ENCODE data around the gene KLHDC4. TPM values are rescaled to one million over a fixed set of nuclear protein-coding genes. Genes with fewer than 3 reads are reported as not detected.
A peak's percentile ranks its signal among the peaks of the same experiment; 100 is the strongest.

The KLHDC4 gene
- total RNA-seq, 1 donor from 2014 or later = 43.4 TPM

DNA sequence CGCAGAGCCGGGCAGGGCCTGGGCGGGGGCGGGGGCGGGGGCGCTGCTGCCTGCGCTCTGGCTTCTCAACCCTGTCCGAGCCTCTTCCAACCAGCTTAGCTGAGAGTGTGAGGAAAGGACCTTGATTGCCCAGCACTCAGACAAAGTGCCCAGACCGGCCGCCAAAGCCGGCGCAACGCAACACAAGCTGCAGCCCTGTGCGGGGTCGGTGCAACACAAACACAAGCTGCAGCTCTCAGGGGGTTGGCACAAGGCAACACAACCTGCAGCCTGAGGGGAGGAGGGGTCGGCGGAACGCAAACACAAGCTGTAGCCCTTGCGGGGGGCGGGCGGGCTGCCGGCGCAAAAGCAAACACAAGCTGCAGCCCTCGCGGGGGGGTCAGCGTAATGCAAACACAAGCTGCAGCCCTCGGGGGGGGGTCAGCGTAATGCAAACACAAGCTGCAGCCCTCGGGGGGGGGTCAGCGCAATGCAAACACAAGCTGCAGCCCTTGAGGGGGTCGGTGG is 60.0 kb downstream of the KLHDC4 start:
- Mint-ChIP-seq H3K36me3 (ENCODE audit: low read depth, unreplicated experiment) (peaks cover 17% of the 10 kb centered on the region), H3K9me3 (ENCODE audit: unreplicated experiment) (no peaks in the 10 kb centered on the region), H3K27me3 (ENCODE audit: unreplicated experiment) (peaks cover 10% of the 10 kb centered on the region), H3K4me1 (ENCODE audit: unreplicated experiment) (peaks cover 11% of the 10 kb centered on the region), H3K4me3 (ENCODE audit: unreplicated experiment) (no peak overlapping the region), H3K27ac (ENCODE audit: unreplicated experiment) (no peak overlapping the region)
- TF ChIP-seq, protein P1, sequence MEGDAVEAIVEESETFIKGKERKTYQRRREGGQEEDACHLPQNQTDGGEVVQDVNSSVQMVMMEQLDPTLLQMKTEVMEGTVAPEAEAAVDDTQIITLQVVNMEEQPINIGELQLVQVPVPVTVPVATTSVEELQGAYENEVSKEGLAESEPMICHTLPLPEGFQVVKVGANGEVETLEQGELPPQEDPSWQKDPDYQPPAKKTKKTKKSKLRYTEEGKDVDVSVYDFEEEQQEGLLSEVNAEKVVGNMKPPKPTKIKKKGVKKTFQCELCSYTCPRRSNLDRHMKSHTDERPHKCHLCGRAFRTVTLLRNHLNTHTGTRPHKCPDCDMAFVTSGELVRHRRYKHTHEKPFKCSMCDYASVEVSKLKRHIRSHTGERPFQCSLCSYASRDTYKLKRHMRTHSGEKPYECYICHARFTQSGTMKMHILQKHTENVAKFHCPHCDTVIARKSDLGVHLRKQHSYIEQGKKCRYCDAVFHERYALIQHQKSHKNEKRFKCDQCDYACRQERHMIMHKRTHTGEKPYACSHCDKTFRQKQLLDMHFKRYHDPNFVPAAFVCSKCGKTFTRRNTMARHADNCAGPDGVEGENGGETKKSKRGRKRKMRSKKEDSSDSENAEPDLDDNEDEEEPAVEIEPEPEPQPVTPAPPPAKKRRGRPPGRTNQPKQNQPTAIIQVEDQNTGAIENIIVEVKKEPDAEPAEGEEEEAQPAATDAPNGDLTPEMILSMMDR (IDR thresholded peaks at IDR 0.05; ENCODE audit: unreplicated experiment) = no peak
- DNase-seq (ENCODE audit: low spot score) = no peak

GRCh38 chr16:87704754-87705353 is 60.9 kb downstream of the KLHDC4 start:
- Mint-ChIP-seq H3K27ac (ENCODE audit: unreplicated experiment) (peak overlapping the region; percentile 75), H3K36me3 (ENCODE audit: low read depth, unreplicated experiment) (peaks cover 16% of the 10 kb centered on the region), H3K4me1 (ENCODE audit: unreplicated experiment) (peaks cover 11% of the 10 kb centered on the region), H3K4me3 (ENCODE audit: unreplicated experiment) (no peak overlapping the region), H3K27me3 (ENCODE audit: unreplicated experiment) (peaks cover 10% of the 10 kb centered on the region), H3K9me3 (ENCODE audit: unreplicated experiment) (no peaks in the 10 kb centered on the region)
- DNase-seq (ENCODE audit: low spot score) = no peak
- TF ChIP-seq, protein P1 (IDR thresholded peaks at IDR 0.05; ENCODE audit: unreplicated experiment) = no peak

DNA sequence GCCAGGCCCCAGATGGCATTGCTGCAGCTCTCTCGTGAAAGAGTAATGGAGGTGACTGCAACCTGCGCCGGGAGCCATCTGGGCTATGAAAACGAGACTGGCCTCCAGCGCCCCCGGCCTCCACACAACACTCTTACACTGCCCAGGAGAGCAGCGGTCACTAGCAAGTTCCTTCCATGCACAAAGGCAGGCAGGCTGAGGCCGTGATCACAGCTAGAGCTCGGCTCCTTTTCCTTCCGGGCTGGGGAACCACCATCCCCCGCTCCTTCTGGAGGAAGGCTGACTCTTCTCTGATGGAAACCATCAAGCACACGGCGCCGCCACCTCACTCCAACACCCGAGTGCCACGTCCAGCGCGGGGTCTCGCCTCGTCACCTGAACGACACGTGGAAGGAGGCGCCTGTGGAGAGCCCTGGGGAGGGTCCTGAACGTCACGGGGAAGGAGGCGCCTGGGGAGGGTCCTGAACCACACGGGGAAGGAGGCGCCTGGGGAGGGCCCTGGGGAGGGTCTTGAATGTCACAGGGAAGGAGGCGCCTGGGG is 61.9 kb downstream of the KLHDC4 start:
- Mint-ChIP-seq H3K36me3 (ENCODE audit: low read depth, unreplicated experiment) (peaks cover 19% of the 10 kb centered on the region), H3K4me3 (ENCODE audit: unreplicated experiment) (no peak overlapping the region), H3K4me1 (ENCODE audit: unreplicated experiment) (peaks cover 11% of the 10 kb centered on the region), H3K27me3 (ENCODE audit: unreplicated experiment) (peaks cover 10% of the 10 kb centered on the region), H3K9me3 (ENCODE audit: unreplicated experiment) (no peaks in the 10 kb centered on the region), H3K27ac (ENCODE audit: unreplicated experiment) (no peak overlapping the region)
- DNase-seq (ENCODE audit: low spot score) = no peak
- TF ChIP-seq, protein P1 (IDR thresholded peaks at IDR 0.05; ENCODE audit: unreplicated experiment) = no peak

GRCh38 chr16:87703071-87703470 is 62.7 kb downstream of the KLHDC4 start:
- H3K27me3 Mint-ChIP-seq (ENCODE audit: unreplicated experiment) = peaks cover 7% of the 10 kb centered on the region
- peak overlapping the region; percentile 57 for H3K27ac Mint-ChIP-seq (ENCODE audit: unreplicated experiment)

More at GRCh38 chr16:87703071-87703470, 62.7 kb downstream of the KLHDC4 start:
- TF ChIP-seq, protein P1 (IDR thresholded peaks at IDR 0.05; ENCODE audit: unreplicated experiment) = no peak
- no peak overlapping the region for H3K4me3 Mint-ChIP-seq (ENCODE audit: unreplicated experiment)
- H3K4me1 Mint-ChIP-seq (ENCODE audit: unreplicated experiment) = peaks cover 11% of the 10 kb centered on the region
- H3K36me3 Mint-ChIP-seq (ENCODE audit: low read depth, unreplicated experiment) = peaks cover 13% of the 10 kb centered on the region
- DNase-seq (ENCODE audit: low spot score) = no peak
- no peaks in the 10 kb centered on the region for H3K9me3 Mint-ChIP-seq (ENCODE audit: unreplicated experiment)
